DND-41 (cell line): ENCODE results near the gene KIRREL3.

Experiments used
- EZH2 ChIP-seq: IDR thresholded peaks from 3 replicates; pipeline ENCODE4 v1.6.1; 2012; ENCODE audit warnings: borderline replicate concordance, low read depth, mild to moderate bottlenecking, moderate library complexity, low read length, inconsistent platforms; ENCODE audit not compliant: severe bottlenecking
- TF ChIP-seq, protein P1 (sequence below): IDR thresholded peaks from 2 replicates; pipeline ENCODE4 v1.5.1; 2012; ENCODE audit warnings: borderline replicate concordance, low read length, moderate library complexity, mild to moderate bottlenecking; ENCODE audit not compliant: poor library complexity, severe bottlenecking; ENCODE audit errors: extremely low read depth

GRCh38 chr11:126722006-126722736 lies 278.4 kb downstream of the KIRREL3 start:
- TF ChIP-seq, protein P1, sequence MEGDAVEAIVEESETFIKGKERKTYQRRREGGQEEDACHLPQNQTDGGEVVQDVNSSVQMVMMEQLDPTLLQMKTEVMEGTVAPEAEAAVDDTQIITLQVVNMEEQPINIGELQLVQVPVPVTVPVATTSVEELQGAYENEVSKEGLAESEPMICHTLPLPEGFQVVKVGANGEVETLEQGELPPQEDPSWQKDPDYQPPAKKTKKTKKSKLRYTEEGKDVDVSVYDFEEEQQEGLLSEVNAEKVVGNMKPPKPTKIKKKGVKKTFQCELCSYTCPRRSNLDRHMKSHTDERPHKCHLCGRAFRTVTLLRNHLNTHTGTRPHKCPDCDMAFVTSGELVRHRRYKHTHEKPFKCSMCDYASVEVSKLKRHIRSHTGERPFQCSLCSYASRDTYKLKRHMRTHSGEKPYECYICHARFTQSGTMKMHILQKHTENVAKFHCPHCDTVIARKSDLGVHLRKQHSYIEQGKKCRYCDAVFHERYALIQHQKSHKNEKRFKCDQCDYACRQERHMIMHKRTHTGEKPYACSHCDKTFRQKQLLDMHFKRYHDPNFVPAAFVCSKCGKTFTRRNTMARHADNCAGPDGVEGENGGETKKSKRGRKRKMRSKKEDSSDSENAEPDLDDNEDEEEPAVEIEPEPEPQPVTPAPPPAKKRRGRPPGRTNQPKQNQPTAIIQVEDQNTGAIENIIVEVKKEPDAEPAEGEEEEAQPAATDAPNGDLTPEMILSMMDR = no peak
- TF ChIP-seq EZH2 = no peak
